GM23248 (cell line): ENCODE measurements around the gene HDGF. TPM values are rescaled to one million over a fixed set of nuclear protein-coding genes. Genes with fewer than 3 reads are reported as not detected.

ENCODE experiments used
- DNase-seq: peaks from one replicate; pipeline ENCODE4 v3.0.0-alpha.2; 2015
- H2AFZ ChIP-seq: fragments of 200-600 bp; sonication (generic); 2 replicates; pipeline ENCODE4 v1.6.1; 2016; ENCODE audit warnings: antibody characterized with exemption
- H3F3A ChIP-seq: fragments of 200-600 bp; sonication (generic); 2 replicates; pipeline ENCODE4 v1.6.1; 2016; ENCODE audit warnings: mild to moderate bottlenecking, antibody characterized with exemption, mixed run types; ENCODE audit not compliant: insufficient read depth
- H3K27ac ChIP-seq: fragments of 200-600 bp; sonication (generic); 2 replicates; pipeline ENCODE4 v1.5.1; 2016; ENCODE audit warnings: mild to moderate bottlenecking
- H3K27me3 ChIP-seq: fragments of 200-600 bp; sonication (generic); replicated peaks from 2 replicates; pipeline ENCODE4 v1.6.1; 2016; ENCODE audit warnings: mild to moderate bottlenecking; ENCODE audit not compliant: insufficient read depth
- H3K36me3 ChIP-seq: fragments of 200-600 bp; sonication (generic); 2 replicates; pipeline ENCODE4 v1.6.1; 2016; ENCODE audit warnings: low read depth, mild to moderate bottlenecking
- H3K4me1 ChIP-seq: fragments of 200-600 bp; sonication (generic); 2 replicates; pipeline ENCODE4 v1.6.1; 2016; ENCODE audit warnings: mild to moderate bottlenecking; ENCODE audit not compliant: insufficient read depth
- H3K4me2 ChIP-seq: fragments of 200-600 bp; sonication (generic); one replicate; pipeline ENCODE4 v1.6.1; 2016; ENCODE audit warnings: mild to moderate bottlenecking; ENCODE audit not compliant: unreplicated experiment
- H3K4me3 ChIP-seq: fragments of 200-600 bp; sonication (generic); 2 replicates; pipeline ENCODE4 v1.5.1; 2016; ENCODE audit warnings: mild to moderate bottlenecking
- H3K79me2 ChIP-seq: fragments of 200-600 bp; sonication (generic); 2 replicates; pipeline ENCODE4 v1.6.1; 2016; ENCODE audit warnings: mild to moderate bottlenecking; ENCODE audit not compliant: insufficient read depth
- H3K9ac ChIP-seq: fragments of 200-600 bp; sonication (generic); 2 replicates; pipeline ENCODE4 v1.6.1; 2016; ENCODE audit warnings: mild to moderate bottlenecking
- H3K9me2 ChIP-seq: fragments of 200-600 bp; sonication (generic); 2 replicates; pipeline ENCODE4 v1.6.1; 2016; ENCODE audit warnings: mixed run types, mild to moderate bottlenecking, moderate library complexity; ENCODE audit not compliant: insufficient read depth
- H3K9me3 ChIP-seq: fragments of 200-600 bp; sonication (generic); one replicate; pipeline ENCODE4 v1.6.1; 2017; ENCODE audit warnings: low read depth
- H4K20me1 ChIP-seq: fragments of 200-600 bp; sonication (generic); 2 replicates; pipeline ENCODE4 v1.6.0; 2016; ENCODE audit not compliant: insufficient read depth
- EZH2 ChIP-seq: fragments of 200-600 bp; sonication (generic); IDR thresholded peaks from 2 replicates; pipeline ENCODE4 v1.6.1; 2018; ENCODE audit warnings: antibody characterized with exemption, mild to moderate bottlenecking; ENCODE audit not compliant: insufficient read depth, poor library complexity, severe bottlenecking
- EZH2phosphoT487 ChIP-seq: fragments of 200-600 bp; sonication (generic); IDR thresholded peaks from 2 replicates; pipeline ENCODE4 v1.6.1; 2018; ENCODE audit warnings: antibody characterized with exemption, moderate library complexity, mild to moderate bottlenecking, low read depth; ENCODE audit not compliant: insufficient read depth
- WGBS, 2 experiments: methylation state at CpG; one replicate each; pipeline ENCODE4 v1.1.6; 2015 to 2017; ENCODE audit warnings: low lambda C conversion rate in 2 of 2, low coverage in 1 of 2; ENCODE audit errors: missing lambda C conversion rate in 2 of 2; 5-methylcytosine and 5-hydroxymethylcytosine counted together
- in situ Hi-C: fragments of 300-500 bp; cut with MboI; formaldehyde crosslinking; loops from 2 replicates; pipeline ENCODE4 v1.15.0; 2020
- polyA plus RNA-seq: library from polyadenylated mRNA; unstranded; fragments of >200 nt; fragmentation: Nextera tagmentation; extraction: Ambion mirVana; gene quantifications from 2 replicates; pipeline ENCODE4 v1.2.1, GENCODE V29; 2016
- total RNA-seq: library from RNA; depleted of rRNA; stranded (reverse); fragments of >200 nt; shearing (Covaris generic); gene quantifications from 2 replicates; pipeline ENCODE4 v1.2.3, GENCODE V29; 2014

HDGF gene
- total and polyA plus RNA-seq, 2 experiments from 2014 or later, result 95.4 to 185 TPM

DNA sequence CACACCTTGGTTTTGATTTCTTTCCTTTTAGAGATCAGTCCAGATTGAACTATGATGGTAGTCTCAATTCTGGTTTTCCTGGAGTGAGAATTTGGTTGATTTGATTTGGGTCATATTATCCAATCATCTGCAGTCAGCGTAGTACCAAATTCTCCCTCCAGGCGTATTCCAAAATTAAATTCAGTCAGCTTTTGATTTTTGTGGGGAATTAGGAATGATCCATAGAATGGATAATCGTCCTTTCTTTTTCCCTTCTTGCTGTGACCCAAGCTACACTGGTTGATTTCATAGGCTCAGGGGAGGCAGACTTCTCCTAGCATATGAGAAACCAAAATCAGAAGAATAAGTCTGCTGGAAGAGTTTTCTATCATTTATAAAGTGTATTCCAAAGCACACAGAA lies 20.7 kb upstream of the HDGF start:
- Histone ChIP-seq H3K36me3 (peaks cover 13% of the 10 kb centered on the region; the same call in 1 of the 2 replicates), H3K9me2 (no peaks in the 10 kb centered on the region), H3K4me2 (no peak overlapping the region), H3K4me3 (no peak overlapping the region), H4K20me1 (peaks cover 10% of the 10 kb centered on the region), H3K4me1 (peaks cover 31% of the 10 kb centered on the region), H3K27ac (no peak overlapping the region), H3K27me3 (no peaks in the 10 kb centered on the region), H3K79me2 (peaks cover 97% of the 10 kb centered on the region), H3K9me3 (no peaks in the 10 kb centered on the region), H2AFZ (no peak overlapping the region), H3F3A (peaks cover 9% of the 10 kb centered on the region; the same call in 1 of the 2 replicates), H3K9ac (no peak overlapping the region)
- 74 to 80% methylated on average over 3 of the region's 3 CpGs for WGBS, 2 experiments
- in situ Hi-C loops, result no loop called here
- no peak for TF ChIP-seq EZH2phosphoT487
- no peak for TF ChIP-seq EZH2
- no peak for DNase-seq

DNA sequence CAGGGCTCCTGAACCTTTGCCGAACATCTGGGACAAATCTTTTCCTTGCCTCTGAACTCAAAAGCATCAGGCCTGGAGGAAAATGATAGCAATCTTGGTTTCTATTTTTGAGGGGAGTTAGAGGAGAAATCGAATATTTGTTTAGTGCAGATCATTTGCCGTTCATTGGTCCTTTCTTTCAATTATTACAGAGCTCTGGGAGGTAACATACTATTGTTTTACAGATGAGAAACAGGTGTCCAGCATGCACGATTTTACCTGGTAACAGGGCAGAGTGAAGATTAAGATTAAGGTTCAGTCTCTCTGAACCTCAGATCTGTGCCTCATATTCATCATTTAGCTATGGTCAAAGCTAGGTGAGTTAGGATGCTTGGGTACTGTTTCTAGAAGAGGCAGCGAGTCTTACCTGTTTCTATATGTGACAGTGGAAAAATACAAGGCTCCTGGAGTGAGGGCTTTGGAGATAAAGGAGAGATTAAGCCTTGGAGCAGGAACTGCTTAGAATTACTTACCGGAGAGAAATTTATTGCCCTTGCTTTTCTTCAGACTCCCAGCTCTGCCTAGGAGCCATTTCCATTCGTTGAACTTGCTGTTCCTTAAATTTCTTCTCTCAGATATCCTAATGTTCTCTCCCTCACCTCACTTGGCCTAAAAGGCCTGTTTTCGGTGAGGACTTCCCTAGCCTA lies 17.3 kb upstream of the HDGF start:
- H3K4me2 ChIP-seq, result peak overlapping the region; percentile 92
- peaks cover 30% of the 10 kb centered on the region for H3K4me1 ChIP-seq
- H2AFZ ChIP-seq, result no peak overlapping the region
- no peaks in the 10 kb centered on the region for H3K27me3 ChIP-seq
- in situ Hi-C loops, result no loop called here
- H3K27ac ChIP-seq, result peak overlapping the region; percentile 93
- H3K9me3 ChIP-seq, result no peaks in the 10 kb centered on the region
- TF ChIP-seq EZH2 (no peak), EZH2phosphoT487 (no peak)
- H3K79me2 ChIP-seq, result peaks cover 77% of the 10 kb centered on the region
- H3F3A ChIP-seq, result no peaks in the 10 kb centered on the region; the same call in 1 of the 2 replicates
- no peak for DNase-seq
- no peaks in the 10 kb centered on the region for H3K9me2 ChIP-seq
- WGBS, 2 experiments, result 13 to 17% methylated on average over 8 of the region's 8 CpGs
- peaks cover 13% of the 10 kb centered on the region; the same call in 1 of the 2 replicates for H3K36me3 ChIP-seq
- H3K9ac ChIP-seq, result peak overlapping the region; percentile 100
- H4K20me1 ChIP-seq, result no peaks in the 10 kb centered on the region
- peak overlapping the region; percentile 100 for H3K4me3 ChIP-seq

DNA sequence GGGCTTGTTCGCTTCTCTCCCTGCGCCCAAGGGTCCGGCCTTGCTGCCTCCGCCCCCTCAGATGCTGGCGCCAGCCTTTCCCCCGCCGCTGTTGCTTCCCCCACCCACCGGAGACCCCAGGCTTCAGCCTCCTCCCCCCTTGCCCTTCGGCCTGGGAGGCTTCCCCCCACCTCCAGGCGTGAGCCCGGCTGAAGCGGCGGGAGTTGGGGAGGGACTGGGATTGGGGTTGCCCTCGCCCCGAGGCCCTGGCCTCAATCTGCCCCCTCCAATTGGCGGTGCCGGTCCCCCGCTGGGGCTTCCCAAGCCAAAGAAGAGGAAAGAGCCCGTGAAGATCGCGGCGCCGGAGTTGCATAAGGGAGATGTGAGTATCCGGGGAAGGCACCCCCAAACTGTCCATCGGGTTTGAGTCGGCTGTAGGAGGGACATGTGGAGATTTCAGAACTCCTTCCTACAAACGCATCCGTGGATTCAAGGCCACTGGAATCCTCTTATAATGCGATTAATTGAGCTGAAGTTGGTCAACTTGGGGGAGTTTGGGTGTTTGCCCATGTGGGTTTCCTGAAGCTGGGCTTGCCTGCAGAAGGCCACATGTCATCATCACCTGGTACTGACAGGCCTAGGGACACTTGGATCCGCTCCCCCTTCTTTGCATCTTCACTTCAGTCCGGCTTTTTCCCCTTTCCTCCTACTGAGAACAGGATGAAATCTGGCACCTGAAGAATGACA lies 16.6 kb upstream of the HDGF start:
- TF ChIP-seq EZH2 (no peak), EZH2phosphoT487 (no peak)
- H2AFZ ChIP-seq, result peak overlapping the region; percentile 72; the same call in 1 of the 2 replicates
- H3K4me2 ChIP-seq, result peak overlapping the region; percentile 92
- H3K9me2 ChIP-seq, result no peaks in the 10 kb centered on the region
- peak overlapping the region; percentile 100 for H3K9ac ChIP-seq
- H3K4me1 ChIP-seq, result peaks cover 30% of the 10 kb centered on the region
- peaks cover 13% of the 10 kb centered on the region; the same call in 1 of the 2 replicates for H3K36me3 ChIP-seq
- 1% methylated on average over 23 to 28 of the region's 31 CpGs for WGBS, 2 experiments
- in situ Hi-C loops, result no loop called here
- H3K27me3 ChIP-seq, result no peaks in the 10 kb centered on the region
- peaks cover 70% of the 10 kb centered on the region for H3K79me2 ChIP-seq
- H3F3A ChIP-seq, result no peaks in the 10 kb centered on the region; the same call in 1 of the 2 replicates
- peak overlapping the region; percentile 93 for H3K27ac ChIP-seq
- no peaks in the 10 kb centered on the region for H4K20me1 ChIP-seq
- H3K4me3 ChIP-seq, result peak overlapping the region; percentile 100
- no peaks in the 10 kb centered on the region for H3K9me3 ChIP-seq
- peak; percentile 63 for DNase-seq

DNA sequence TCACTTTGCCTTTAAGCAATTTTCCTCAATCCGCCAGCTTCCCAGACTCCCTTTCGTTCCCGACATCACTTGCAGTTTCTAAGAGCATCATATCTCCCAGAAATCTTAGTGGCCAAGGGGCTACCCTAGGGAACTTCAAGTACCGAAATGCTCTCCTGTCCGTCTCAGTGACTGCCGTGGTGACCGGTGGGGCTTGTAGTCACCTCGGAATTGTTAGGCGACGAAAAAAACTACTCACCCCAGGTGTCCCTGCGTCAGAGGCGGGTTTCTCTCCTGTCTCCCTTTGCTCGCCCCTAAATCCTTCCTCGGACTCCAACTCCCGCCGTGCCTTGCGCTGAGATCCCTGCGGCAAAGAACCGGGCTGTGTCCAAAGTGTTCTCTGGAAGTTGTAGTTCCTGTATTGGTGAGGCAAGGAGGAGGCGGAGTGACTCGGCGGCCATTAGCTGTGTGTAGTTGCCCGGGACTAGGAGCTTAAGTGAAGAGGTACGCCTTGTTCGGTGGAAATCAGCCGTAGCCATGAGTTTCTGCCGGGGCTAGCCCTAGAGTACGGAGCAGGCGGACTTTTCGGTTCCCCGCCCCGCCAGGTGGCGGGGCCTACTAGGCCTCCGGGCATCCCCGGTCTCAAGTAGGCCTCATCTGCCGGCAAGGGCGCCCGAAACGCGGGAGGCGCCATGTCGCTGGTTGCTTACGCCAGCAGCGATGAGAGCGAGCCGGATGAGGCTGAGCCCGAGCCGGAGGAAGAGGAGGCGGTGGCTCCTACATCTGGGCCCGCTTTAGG lies 15.8 kb upstream of the HDGF start, which contains the start of gene PRCC:
PRCC (plus strand) TSS at position 435 of the 778 bp plus-strand sequence; CDS start at position 672, 237 bp downstream.
- Histone ChIP-seq H3K27ac (peak within 1 kb of the TSS; percentile 93), H3K9ac (peak within 1 kb of the TSS; percentile 100), H3K9me3 (no peaks in the 10 kb centered on the region), H3K36me3 (peaks cover 9% of the 10 kb centered on the region; the same call in 1 of the 2 replicates), H3K9me2 (no peaks in the 10 kb centered on the region), H3K27me3 (no peaks in the 10 kb centered on the region), H3K4me1 (peaks cover 26% of the 10 kb centered on the region), H3K79me2 (peaks cover 63% of the 10 kb centered on the region), H3F3A (no peaks in the 10 kb centered on the region; the same call in 1 of the 2 replicates), H3K4me3 (peak within 1 kb of the TSS; percentile 100), H3K4me2 (peak within 1 kb of the TSS; percentile 97), H4K20me1 (no peaks in the 10 kb centered on the region), H2AFZ (peak within 1 kb of the TSS; percentile 95)
- WGBS, 2 experiments, result 0 to 1% methylated on average over 47 to 49 of the region's 50 CpGs
- in situ Hi-C loops, result no loop called here
- TF ChIP-seq EZH2phosphoT487 (no peak), EZH2 (no peak)
- peak; percentile 100 for DNase-seq
